ACC112 (cell line): ENCODE results near the gene RSPO3.
A peak's percentile ranks its signal among the peaks of the same experiment; 100 is the strongest.

ENCODE experiments used
- H2AFZ ChIP-seq: fragments of 200-600 bp; sonication (generic); one replicate; pipeline ENCODE4 v1.6.0; 2017; ENCODE audit warnings: antibody characterized with exemption, low read length; ENCODE audit not compliant: unreplicated experiment
- H3K27ac ChIP-seq: fragments of 200-600 bp; sonication (generic); 2 replicates; pipeline ENCODE4 v1.5.1; 2014; ENCODE audit warnings: low read depth, mild to moderate bottlenecking, antibody characterized with exemption, low read length, moderate library complexity
- H3K27me3 ChIP-seq: fragments of 200-600 bp; sonication (generic); 2 replicates; pipeline ENCODE4 v1.6.1; 2014; ENCODE audit warnings: mild to moderate bottlenecking, antibody characterized with exemption, low read length, moderate library complexity, mixed read lengths; ENCODE audit not compliant: insufficient read depth
- H3K36me3 ChIP-seq: fragments of 200-600 bp; sonication (generic); 2 replicates; pipeline ENCODE4 v1.6.1; 2016; ENCODE audit warnings: mild to moderate bottlenecking, antibody characterized with exemption, low read length, moderate library complexity, mixed read lengths; ENCODE audit not compliant: insufficient read depth
- H3K4me1 ChIP-seq: fragments of 200-600 bp; sonication (generic); one replicate; pipeline ENCODE4 v1.6.1; 2016; ENCODE audit warnings: low read length, mixed read lengths; ENCODE audit not compliant: insufficient read depth, unreplicated experiment, control insufficient read depth
- H3K4me3 ChIP-seq: fragments of 200-600 bp; sonication (generic); 2 replicates; pipeline ENCODE4 v1.5.1; 2014; ENCODE audit warnings: mild to moderate bottlenecking, low read depth, low read length
- H3K79me2 ChIP-seq: fragments of 200-600 bp; sonication (generic); one replicate; pipeline ENCODE4 v1.6.0; 2016; ENCODE audit warnings: low read length; ENCODE audit not compliant: control insufficient read depth, unreplicated experiment, insufficient read depth

Gene RSPO3

GRCh38 chr6:127154509-127154908 lies 36.0 kb downstream of the RSPO3 start:
- Histone ChIP-seq H3K79me2 (no peaks in the 10 kb centered on the region), H3K27ac (no peak overlapping the region), H3K4me1 (no peaks in the 10 kb centered on the region), H3K36me3 (no peaks in the 10 kb centered on the region), H3K27me3 (no peaks in the 10 kb centered on the region), H3K4me3 (no peak overlapping the region), H2AFZ (no peak overlapping the region)

DNA sequence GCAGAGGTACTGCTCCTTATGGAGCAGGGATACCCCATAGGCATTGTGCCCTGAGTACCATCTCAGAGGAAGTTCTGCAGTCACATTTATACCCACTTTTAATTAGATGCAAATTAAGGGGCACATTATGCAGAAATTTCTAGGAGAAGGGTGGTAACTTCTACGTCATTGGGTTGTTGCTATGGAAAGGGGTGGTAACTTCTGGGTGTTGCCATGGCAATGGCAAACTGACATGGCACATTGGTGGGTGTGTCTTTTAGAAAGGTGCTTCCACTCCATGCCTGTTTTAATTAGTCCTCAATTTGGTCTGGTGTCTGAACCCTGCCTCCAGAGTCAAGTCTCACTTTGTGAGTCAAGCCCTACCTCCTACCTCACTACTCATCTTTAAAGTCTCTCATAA lies 42.0 kb downstream of the RSPO3 start:
- H3K27me3 ChIP-seq: no peaks in the 10 kb centered on the region
- no peak overlapping the region for H3K27ac ChIP-seq
- H2AFZ ChIP-seq: no peak overlapping the region
- no peak overlapping the region for H3K4me3 ChIP-seq
- peaks cover 11% of the 10 kb centered on the region for H3K4me1 ChIP-seq
- H3K36me3 ChIP-seq: no peaks in the 10 kb centered on the region
- H3K79me2 ChIP-seq: no peaks in the 10 kb centered on the region

GRCh38 chr6:127162836-127163235 lies 44.4 kb downstream of the RSPO3 start:
- Histone ChIP-seq H3K36me3 (no peaks in the 10 kb centered on the region), H3K79me2 (no peaks in the 10 kb centered on the region), H2AFZ (no peak overlapping the region), H3K4me1 (peaks cover 11% of the 10 kb centered on the region), H3K27me3 (no peaks in the 10 kb centered on the region), H3K27ac (no peak overlapping the region), H3K4me3 (no peak overlapping the region)

DNA sequence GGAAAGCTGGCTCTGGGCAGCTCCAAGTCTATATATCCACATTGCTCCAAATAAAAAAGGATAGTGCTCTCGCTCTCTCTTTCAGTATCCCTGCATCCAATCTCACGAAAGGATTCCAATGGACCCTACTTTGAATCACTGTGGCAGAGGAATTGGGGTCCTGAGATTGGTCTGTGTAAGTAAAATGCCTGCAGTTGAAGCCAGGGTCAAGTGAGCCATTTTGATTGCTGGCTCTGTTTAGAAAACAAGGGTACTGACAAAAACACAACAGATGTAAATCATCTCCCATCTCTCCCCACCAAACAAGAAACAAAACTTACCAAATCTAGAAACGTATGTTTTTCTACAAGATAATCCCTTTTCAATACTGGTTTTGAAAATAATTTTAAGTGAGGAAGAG lies 45.6 kb downstream of the RSPO3 start:
- H3K27me3 ChIP-seq: no peaks in the 10 kb centered on the region
- peaks cover 11% of the 10 kb centered on the region for H3K4me1 ChIP-seq
- no peaks in the 10 kb centered on the region for H3K36me3 ChIP-seq
- no peak overlapping the region for H2AFZ ChIP-seq
- H3K27ac ChIP-seq: no peak overlapping the region
- H3K4me3 ChIP-seq: no peak overlapping the region
- H3K79me2 ChIP-seq: no peaks in the 10 kb centered on the region

GRCh38 chr6:127164565-127164964 lies 46.1 kb downstream of the RSPO3 start:
- Histone ChIP-seq H3K36me3 (no peaks in the 10 kb centered on the region), H3K27ac (no peak overlapping the region), H3K4me1 (peaks cover 11% of the 10 kb centered on the region)

GRCh38 chr6:127173156-127173940 lies 54.9 kb downstream of the RSPO3 start:
- Histone ChIP-seq H3K79me2 (no peaks in the 10 kb centered on the region), H3K27ac (no peak overlapping the region), H2AFZ (no peak overlapping the region), H3K27me3 (no peaks in the 10 kb centered on the region), H3K4me1 (peaks cover 19% of the 10 kb centered on the region), H3K4me3 (no peak overlapping the region), H3K36me3 (no peaks in the 10 kb centered on the region)

More at GRCh38 chr6:127164565-127164964, 46.1 kb downstream of the RSPO3 start:
- H2AFZ ChIP-seq: no peak overlapping the region
- H3K27me3 ChIP-seq: no peaks in the 10 kb centered on the region
- H3K4me3 ChIP-seq: no peak overlapping the region
- H3K79me2 ChIP-seq: no peaks in the 10 kb centered on the region

DNA sequence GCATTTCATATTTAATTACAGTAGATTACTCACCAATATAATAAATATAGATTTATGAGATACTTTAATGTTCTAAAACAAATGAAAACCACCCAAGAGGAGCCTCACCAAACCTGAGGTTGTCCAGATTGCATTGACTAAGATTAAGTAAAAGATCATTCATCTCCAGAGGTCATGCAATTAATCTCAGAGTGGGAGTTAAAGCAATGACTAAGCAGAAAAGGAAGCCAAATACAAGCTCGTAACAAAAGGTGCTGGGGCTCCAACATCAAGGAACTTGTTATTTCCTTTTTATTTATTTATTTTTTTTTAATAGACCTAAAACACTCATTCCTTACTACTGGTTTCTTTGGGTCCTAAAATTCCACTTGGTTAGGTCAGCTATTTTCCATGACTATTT lies 57.7 kb downstream of the RSPO3 start:
- Histone ChIP-seq H3K4me1 (peaks cover 26% of the 10 kb centered on the region), H3K27ac (peak overlapping the region; percentile 77), H3K27me3 (no peaks in the 10 kb centered on the region), H2AFZ (peak overlapping the region; percentile 3), H3K79me2 (no peaks in the 10 kb centered on the region), H3K4me3 (no peak overlapping the region), H3K36me3 (no peaks in the 10 kb centered on the region)

DNA sequence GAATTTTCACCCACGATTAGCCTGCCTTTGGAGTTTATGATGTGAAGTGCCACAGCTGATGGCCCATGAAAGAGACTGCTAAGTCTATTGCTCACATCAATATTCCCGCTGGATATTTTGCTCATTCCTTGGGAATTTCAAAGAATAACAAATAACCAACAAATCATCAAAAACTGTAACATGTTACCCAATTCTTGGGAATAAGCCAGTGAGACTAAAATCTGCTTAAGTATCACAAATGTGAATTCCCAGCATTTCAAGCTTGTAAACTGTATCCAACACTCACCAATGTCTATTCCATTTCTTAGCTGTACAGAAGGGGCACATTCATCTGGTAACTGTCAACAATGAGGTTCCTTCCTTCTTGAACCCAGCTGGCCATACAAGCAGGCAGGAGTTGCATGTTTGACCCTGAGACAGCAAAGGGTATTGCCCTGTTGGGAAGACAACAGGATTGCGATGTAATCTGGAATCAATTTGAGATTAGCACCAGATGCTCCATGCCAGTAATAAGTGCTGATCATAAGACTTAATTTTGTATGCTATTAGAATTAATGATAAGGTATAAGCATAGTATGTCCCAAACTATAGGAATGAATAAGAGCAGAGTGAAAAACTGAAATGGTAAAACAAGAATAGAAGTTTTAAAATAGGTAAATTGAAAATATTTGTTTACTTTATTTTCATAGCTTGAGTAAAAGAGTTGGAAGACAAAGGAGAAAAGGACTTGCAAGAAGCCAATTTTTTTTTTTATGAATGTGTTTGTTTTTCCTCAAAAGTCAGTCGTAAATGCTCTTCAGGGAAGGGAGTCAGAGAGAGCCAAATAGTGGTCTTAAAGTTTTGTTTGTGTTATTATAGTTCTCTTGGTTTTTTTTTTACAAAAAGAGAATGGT lies 58.8 kb downstream of the RSPO3 start:
- peaks cover 28% of the 10 kb centered on the region for H3K4me1 ChIP-seq
- H3K27ac ChIP-seq: peak overlapping the region; percentile 77
- H3K4me3 ChIP-seq: no peak overlapping the region
- H2AFZ ChIP-seq: peak overlapping the region; percentile 3
- H3K79me2 ChIP-seq: no peaks in the 10 kb centered on the region
- H3K36me3 ChIP-seq: no peaks in the 10 kb centered on the region
- H3K27me3 ChIP-seq: no peaks in the 10 kb centered on the region

DNA sequence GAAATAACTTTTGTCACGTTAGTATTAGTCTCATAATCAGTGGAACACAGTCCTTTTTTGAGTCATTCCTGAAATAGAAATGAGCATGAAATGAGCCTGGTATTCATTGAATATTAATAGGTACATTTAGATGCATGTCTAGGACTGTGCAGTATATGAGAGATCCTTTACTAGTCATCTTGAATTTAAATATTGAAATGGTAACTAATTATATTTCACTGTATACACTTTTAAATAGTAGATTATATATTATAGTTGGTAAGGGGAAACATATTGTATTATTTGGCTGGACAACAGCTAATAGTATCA lies 59.4 kb downstream of the RSPO3 start:
- H3K4me1 ChIP-seq: peaks cover 34% of the 10 kb centered on the region
- H3K27me3 ChIP-seq: no peaks in the 10 kb centered on the region
- H3K79me2 ChIP-seq: no peaks in the 10 kb centered on the region
- H2AFZ ChIP-seq: no peak overlapping the region
- peak overlapping the region; percentile 77 for H3K27ac ChIP-seq
- H3K4me3 ChIP-seq: no peak overlapping the region
- no peaks in the 10 kb centered on the region for H3K36me3 ChIP-seq

DNA sequence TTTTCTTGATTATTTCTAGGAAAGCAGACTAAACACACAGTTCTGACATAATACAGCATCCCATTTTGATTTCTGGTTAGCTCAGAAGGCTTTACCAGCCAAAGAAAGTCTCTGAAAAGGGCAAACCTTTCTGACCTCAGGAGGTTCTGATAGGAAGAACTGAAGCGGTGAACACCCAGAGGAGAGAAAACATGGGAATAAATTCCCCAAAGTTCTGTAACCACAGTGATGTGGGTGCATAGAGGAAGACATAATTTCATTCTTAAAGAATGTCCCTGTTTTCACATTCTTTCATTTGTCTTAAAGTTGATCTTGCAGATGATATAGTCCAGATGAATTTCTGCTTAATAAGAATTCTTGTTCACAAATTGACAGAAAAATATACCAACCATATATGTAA lies 60.3 kb downstream of the RSPO3 start:
- no peaks in the 10 kb centered on the region for H3K36me3 ChIP-seq
- H3K79me2 ChIP-seq: no peaks in the 10 kb centered on the region
- no peaks in the 10 kb centered on the region for H3K27me3 ChIP-seq
- no peak overlapping the region for H3K27ac ChIP-seq
- H3K4me1 ChIP-seq: peaks cover 36% of the 10 kb centered on the region
- H2AFZ ChIP-seq: no peak overlapping the region
- no peak overlapping the region for H3K4me3 ChIP-seq

DNA sequence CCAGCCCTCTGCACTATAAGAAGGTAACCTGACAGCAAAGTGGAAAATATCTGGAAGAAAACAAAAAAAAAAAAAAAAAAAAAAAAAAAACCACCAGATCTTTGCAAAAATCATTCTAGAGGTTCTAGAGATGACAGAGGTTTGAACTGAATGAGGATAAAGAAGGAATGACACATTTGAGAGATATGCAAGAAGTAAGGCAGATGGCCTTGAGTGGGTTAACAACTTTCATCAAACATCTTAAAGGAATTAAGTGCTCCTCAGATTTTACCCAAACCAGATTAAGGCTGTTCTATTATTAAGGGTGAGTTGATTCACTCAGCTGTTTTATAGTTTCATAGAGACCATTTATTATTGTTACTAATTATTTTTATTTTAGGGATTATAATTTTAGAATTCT lies 62.0 kb downstream of the RSPO3 start:
- peaks cover 34% of the 10 kb centered on the region for H3K4me1 ChIP-seq
- no peak overlapping the region for H3K27ac ChIP-seq
- H3K4me3 ChIP-seq: no peak overlapping the region
- H3K27me3 ChIP-seq: no peaks in the 10 kb centered on the region
- H2AFZ ChIP-seq: no peak overlapping the region
- no peaks in the 10 kb centered on the region for H3K79me2 ChIP-seq
- no peaks in the 10 kb centered on the region for H3K36me3 ChIP-seq
